ENCODE measurements around the gene AHCY.
"Not testable (repeated sequence)": the region's sequence is repeated elsewhere in the genome, so short reads cannot be mapped to it uniquely, and the experiment has no call there.

AHCY gene

DNA sequence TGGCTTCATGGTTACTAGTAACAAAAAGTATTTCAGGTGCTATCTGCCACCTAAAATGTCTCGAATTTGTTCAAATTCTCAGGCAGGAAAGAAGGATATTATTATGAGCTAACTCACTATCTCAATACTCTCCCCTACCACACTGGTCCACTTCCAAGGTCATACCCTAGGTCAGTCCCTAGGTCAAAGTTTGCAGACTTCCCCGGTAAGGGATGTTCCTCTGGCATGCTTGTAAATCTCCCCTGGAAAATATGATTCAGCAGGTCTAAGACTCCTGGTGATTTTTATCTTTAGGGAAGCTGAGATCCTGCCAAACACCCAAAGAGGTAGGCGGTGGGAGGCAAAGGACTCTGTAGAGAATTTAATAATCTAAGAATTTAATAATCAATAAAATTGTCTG, 6.7 kb downstream of the AHCY start:
- DNase-seq: no peak

DNA sequence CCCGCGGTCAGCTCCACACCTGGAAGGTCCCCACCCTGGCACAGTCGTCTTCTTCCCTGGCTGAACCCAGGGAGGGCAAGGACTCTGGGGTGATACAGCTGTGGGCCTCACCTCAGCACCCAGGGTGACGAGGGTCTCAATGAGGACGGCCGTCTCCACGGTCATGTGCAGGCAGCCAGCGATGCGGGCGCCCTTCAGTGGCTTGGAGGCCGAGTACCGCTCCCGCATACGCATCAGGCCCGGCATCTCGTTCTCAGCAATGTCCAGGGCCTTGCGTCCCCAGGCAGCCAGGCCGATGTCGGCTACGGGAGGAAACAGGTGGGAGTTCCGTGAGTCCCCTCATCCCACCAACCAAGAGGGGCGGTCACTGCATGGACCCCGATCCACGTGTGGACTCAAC, 7.9 kb downstream of the AHCY start:
- no peak for DNase-seq

DNA sequence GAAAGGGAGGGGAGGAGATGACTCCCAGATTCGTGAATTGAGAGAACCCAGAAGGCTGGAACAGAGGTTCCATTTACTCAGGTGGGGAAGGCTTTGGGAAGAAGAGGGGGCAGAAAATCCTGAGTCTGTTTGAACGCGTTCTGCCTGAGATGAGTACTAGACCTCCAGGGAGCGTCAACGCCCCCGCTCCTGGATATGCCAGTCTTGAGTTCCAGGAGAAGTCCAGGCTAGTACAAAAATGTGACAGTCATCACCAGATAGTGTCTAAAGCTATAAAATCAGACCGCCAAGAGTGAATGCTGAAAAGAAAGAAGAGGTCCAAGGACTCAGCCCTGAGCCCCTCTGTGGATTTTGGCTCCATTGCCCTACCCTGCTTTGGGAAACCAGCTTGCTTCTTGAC, 8.6 kb downstream of the AHCY start:
- DNase-seq: no peak

DNA sequence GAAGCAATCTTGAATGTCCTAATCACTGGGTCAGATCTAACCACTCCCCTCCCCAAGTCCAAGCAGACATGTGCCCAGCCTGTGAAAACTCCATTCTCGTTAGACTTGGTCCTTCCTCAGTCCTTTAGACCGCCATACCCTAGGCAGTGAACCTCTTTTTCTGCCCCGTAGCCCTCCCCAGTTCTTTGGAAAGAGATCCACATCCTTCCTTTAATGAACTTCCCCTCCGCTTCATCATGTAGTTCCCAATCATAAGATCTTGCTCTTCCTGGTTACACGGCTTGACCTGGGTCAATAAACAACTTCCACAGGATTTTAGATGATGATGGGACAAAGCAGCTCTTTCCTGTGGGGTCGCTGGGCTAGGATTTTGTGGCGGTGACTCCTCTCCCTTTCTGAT, 9.6 kb downstream of the AHCY start:
- no peak for DNase-seq

DNA sequence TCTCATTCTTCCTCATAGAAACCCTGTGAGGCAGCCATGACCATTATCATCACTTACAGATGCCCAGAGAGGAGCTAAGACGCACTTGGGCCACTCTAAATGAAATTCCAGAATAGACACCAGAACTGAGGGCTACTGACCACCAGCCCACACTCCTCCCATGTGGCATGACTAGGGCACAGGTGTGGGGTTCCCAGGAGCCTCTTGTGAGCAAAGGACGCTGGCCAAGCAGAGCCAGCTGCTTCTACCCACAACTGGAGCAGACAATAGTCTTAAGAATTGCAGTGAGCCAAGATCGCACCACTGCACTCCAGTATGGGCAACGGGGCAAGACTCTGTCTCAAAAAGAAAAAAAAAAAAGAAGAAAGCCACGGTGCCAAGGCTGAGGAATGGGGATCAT, 10.0 kb downstream of the AHCY start:
- no peak for DNase-seq

DNA sequence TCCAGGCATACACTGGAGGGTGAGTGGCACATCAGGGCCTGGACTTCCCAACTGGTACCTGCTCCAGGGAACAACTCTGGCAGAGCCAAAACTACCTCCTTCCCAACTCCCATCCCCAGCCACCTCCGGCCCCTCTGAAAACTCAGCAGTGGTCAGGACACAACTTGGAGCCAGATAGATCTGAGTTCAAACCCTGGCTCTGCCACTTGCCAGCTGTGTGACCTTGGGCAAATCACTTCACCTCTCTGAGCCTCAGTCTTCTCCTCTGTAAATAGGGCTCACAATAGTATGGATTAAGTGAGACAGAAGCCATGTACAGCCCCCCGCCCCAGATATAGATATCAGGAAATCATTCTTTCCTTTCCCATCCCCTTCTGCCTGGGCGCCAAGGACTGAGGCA, 10.7 kb downstream of the AHCY start:
- no peak for DNase-seq

DNA sequence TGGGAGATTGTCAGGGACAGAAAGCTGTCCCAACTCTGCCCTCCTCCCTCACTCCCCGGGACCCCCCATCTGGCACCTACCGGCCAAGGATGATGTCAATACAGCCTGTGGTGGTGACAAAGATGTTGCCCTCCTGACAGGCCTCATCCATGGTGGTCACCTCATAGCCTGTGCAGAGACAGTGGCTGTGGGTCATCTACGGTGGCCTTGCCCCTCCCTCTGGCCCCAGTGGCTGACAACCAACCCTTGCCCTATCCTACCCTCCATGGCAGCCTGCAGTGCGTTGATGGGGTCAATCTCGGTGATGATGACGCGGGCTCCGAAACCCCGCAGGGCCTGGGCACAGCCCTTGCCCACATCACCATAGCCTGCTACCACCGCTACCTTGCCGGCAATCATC, 12.7 kb downstream of the AHCY start:
- no peak for DNase-seq

DNA sequence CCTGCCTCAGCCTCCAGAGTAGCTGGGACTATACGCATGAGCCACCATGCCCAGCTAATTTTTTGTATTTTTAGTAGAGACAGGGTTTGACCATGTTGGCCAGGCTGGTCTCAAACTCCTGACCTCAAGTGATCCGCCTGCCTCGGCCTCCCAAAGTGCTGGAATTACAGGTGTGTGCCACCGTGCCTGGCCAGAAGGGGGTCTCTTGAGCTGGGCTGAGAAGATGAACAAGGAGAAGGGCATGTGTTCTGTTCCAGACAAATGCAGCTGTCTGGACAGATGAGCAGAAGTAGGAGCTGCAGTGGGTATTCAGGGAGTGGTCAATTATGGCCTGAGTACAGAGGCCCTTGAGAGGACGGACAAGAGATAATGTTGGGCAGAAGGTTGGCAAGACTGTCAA, 15.7 kb downstream of the AHCY start:
- not testable (repeated sequence) for DNase-seq

DNA sequence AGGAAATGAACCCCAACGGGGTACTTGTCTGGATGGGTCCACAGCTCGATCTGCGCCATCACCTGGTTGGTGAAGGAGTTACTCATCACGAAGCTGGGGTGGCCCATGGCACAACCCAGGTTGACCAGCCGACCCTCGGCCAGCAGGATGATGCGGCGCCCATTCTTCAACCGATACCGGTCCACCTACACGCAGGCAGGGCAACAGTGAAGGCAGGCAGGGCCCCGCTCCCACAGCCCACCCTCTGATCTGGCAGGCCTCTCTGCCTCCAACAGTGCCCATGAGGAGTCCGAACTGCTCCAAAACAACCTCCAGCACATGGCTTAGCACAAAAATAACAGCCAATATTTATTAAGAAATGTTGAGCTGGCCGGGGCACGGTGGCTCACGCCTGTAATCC, 17.7 kb downstream of the AHCY start:
- no peak for DNase-seq

DNA sequence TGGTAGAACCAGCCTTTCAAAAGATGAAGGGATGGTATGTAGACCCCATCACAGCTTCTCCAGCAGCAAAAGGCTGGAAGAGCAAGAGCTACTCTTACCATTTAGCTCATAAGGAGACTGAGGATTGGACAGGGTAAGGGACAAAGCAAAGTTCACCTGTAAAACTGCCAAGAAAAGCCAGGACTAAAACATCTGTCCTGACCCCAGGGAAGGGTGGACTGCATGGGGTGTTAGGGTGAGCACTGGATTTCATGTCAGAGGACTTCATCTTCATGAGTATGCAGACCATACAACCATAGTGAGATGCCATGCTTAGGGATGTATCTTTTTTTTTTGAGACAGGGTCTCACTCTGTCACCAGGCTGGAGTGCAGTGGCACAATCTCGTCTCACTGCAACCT, 19.3 kb downstream of the AHCY start:
- DNase-seq: no peak

DNA sequence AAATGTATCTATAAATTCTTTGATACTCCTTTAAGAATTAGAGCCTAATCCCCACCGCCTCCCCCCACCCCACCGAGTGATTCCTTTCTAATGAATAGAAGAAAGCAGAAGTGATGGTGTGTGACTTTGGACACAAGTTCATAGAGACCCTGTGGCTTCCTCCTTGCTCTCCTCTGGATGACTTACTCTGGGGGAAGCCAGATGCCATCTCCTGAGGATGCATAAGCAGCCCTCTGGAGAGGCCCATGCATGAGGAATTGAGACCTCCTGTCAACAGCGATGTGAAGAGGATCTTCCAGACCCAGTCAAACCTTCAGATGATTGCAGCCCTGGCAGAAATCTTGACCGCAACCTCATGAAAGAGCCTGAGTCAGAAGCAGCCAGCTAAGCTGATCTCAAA, 21.1 kb downstream of the AHCY start:
- DNase-seq: peak; percentile 51 to 54

DNA sequence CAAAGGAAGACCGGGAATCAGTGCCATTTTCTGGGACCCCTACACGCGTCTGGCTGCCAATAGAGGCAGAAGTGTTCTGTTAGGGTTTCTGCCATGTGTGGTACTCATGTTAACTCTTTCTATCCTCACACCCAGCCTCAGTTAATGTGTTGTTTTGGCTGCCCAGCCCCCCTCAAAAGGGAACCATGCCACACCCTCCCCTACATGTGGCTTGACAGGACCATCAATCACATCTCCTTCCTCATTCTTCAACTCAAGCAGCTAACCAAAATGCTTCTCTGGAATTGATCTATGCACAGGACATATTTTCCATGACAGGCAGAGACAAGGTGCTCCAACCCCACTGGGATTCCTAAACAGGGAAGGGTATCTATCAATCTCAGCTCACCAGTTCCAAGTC, 22.0 kb downstream of the AHCY start:
- no peak for DNase-seq

DNA sequence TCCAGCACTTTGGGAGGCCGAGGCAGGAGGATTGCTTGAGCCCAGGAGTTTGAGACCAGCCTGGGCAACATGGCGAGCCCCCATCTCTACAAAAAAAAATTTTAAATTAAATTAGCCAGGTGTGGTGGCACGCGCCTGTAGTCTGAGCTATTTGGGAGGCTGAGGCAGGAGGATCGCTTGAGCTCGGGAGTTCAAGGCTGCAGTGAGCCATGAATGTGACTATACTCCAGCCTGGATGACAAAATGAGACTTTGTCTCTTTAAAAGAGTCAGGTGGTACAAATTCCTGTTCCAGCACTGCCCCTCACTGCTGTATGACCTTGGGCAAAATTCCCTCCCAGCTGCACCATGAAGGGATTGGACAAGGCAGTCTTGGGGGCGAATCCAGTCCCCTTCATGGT, 28.5 kb downstream of the AHCY start:
- no peak for DNase-seq

DNA sequence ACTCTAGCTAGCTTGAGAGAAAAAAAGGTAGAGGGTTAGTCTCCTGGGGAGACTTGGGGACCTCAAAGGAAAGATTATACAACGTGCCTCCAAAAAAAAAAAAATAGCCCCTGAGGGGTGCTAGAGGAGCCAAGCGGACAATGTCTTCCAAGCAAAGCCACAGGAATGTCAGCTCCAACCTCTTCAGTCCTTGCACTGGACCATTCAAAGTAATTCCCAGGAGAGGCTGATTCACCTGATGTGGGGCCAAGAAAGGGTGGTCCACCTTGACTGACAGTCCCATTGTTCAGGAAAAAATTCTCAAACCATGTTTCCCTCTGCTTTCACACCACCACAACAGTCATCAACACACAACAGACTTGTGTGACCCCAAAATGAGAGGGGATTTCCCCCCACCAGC, 31.2 kb downstream of the AHCY start:
- no peak for DNase-seq

DNA sequence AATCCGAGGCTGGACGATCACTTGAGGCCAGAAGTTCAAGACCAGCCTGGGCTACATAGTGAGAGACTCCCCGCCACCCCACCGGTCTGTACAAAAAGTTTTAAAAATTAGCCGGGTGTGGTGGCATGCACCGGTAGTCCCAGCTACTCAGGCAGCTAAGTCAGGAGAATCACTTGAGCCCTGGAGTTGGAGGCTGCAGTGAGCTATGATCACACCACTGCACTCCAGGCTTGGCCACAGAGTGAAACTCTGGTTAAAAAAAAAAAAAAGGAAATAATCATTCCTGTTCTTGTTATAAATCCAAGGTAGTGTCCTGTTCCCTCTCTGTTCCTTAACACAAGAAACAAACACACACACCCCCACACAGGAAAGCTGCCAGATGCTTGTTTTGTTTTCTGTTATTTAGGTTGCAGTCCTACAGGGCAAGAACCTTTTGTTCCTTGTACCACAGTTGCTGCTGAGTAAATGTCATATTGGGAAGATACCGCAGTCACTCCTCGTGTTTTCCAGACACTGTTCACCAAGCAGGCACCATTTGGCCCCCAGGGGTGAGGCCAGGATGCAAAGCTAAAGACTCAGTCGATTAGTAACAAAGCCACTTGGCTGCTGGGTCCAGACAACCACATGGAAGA, 33.0 kb downstream of the AHCY start:
- DNase-seq: no peak

DNA sequence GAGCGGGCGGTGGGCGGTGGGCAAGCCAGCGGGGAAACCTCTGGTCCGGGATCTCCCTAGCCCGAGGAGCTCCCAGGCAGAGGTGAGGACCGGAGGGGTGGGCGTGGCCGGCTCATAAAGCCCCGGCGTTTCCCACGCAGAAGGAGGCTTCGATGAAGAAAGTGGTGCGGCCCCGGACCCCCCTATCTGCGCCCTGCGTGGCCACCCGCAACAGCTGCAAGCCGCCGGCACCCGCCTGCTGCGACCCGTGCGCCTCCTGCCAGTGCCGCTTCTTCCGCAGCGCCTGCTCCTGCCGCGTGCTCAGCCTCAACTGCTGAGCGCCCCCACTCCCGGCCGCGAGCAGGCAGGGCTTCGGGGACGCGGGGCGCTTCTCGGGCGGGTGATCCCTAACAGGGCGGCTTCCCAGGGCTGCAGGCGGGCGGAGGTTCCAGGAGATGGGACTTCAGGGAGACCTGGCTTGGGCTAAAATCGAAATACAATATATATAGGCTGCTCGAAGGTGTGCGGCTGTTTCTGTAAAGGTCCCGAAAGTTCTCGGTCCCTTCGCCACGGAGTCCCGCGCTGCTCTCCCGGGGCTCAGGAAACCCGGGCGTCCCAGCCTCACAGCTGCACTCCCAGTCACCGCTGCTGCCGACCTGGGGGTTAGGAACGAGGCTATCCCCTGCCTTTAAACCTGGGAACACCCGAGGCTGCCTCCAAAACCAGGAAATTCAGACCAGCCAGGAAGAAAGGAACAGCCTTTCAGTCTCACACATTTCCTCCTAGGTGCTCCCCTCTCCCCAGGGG, 34.1 kb downstream of the AHCY start:
- no peak for DNase-seq

DNA sequence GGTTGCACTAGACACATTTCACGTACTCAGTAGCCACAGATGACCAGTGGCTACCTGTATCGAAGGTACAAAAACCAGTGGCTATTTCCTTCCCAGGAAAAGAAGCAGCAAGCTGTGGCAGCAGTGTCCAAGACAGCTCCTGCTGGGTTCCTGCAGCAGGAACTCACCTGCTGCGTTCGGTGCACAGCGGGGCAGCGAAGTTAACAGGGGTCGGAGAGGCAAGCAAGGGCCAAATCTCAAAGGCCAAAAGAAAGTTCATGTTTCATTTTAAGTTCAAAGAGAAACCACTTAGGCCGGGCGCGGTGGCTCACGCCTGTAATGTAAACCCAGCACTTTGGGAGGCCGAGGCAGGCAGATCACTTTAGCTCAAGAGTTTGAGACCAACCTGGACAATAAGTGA, 35.0 kb downstream of the AHCY start:
- DNase-seq: no peak

DNA sequence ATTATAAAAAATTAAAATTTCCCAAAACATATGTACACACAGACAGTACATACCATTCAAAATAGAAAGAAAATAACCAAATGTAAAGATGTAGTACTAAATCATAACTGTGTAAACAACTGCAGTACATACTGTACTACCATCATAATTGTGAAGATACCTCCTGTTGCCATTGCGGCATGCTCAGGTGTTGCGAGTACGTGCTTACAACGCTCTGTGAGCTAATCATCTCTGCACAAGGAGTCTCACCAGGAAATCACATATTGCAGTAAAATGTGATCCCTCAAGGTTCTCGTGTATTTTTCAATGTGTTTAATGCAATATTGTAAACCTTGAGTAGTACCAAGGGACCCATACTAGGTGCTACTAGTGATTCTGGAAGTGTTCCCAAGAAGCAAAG, 39.0 kb downstream of the AHCY start:
- DNase-seq: no peak

DNA sequence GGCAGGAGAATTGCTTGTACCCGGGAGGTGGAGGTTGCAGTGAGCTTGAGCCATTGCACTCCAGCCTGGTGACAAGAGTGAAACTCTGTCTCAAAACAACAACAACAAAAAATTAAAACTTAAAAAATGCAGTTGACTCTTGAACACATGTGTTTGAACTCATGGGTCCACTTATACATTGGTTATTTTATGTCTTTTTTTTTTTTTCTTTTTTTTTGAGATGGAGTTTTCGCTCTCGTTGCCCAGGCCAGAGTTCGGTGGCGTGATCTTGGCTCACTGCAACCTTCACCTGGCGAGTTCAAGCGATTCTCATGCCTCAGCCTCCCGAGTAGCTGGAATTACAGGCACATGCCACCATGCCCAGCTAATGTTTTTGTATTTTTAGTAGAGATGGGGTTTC, 39.7 kb downstream of the AHCY start:
- DNase-seq: not testable (repeated sequence)

DNA sequence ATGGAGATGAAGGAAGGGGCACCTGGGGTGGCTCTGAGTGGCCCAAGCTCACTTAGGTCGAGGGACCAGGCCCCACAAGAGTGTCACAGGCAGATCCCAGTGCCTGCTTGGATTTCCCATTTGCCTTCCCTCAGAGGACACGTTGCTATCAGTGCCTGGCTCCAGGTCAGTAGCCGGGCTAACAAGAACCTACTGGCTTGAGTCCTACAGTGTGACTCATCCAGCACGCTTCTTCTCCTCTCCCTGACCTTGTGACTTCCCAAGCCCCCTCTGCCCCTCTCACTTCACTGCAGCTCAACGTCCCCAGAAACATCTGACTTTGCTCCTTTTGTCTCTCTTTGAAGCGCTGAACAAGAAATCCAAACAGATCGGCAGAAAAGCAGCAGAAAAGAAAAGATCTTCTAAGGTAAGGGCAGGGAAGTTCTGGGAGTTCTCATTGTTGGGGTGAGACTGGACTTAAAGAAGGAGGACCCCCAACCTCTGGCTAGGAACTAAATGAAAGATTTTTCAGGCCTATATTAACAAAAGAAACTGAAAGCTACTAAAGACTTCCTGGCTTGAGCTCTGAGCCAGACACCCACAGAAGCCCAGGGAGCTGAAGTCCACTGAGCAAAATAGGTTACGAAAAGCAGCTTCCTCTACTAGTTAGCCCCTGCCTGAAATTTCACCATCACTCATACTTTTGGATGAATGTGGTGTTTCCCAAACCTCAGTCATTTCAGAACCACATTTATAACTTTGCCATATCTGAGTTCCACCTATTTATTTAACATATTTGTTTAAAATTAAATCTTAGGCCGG, 40.5 kb downstream of the AHCY start:
- DNase-seq: no peak

DNA sequence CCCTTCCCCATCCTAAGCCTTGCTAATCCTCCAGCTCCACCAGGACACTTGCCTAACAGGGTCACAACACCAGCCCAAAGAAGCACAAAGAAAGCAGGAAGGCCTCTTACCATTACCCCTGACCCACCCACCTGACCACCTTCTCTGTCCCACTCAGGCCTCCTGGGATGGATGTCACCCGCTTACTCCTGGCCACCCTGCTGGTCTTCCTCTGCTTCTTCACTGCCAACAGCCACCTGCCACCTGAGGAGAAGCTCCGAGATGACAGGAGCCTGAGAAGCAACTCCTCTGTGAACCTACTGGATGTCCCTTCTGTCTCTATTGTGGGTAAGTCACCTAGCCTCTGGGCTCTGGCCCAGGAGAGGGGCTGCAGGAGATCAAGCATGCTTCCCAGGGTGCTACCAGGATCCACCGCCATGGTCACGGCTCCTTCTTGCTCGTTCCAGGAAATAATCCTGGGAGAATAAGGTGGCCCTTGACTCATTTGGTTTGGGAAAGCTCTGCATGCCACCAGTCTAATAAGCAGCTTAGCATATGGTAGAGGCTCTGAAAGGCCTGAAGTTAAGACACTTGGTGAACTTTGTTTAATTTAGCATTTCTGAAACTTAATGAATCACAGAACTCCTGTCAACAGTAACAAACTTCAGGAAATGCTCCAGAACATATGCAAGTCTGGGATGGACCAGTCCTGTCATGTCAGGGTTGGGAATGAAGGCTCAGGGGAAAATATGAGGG, 42.8 kb downstream of the AHCY start:
- DNase-seq: no peak

DNA sequence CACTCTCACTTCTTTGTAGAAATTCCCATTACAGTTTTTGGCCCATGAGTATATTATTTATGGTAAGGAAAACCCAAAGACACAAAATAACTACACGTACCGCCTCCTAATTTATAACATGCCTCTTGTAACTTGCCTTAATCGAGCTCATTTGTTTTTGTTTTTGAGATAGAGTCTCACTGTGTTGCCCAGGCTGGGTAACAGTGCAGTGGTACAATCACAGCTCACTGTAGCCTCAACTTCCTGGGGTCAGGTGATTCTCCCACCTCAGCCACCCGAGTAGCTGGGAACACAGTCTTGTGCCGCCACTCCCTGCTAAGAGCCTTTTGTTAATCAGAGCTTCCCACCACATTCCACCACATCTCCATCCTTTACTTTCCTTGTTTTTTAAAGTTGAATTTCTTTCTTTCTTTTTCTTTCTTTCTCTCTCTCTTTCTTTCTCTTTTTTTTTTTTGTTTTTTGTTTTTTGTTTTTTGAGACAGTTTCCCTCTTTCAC, 46.5 kb downstream of the AHCY start:
- no peak for DNase-seq

DNA sequence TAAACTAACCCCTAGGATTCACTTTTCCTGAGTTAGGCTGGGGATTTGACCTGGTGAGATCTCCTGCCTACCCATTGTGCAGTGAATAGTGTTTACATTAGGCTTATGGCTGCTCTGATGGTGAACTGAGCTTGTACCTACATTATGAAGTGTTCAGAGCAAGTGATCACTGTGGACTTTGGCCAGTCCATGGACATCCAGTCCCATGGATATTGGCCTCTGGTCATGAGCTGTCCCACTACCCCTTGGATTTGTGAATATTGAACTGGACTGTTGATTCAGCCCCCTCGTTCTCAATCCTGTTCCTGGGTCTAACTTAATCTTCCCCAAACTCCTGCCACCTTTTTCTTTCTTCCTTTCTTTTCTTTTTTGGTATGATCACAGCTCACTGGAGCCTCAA, 48.2 kb downstream of the AHCY start:
- DNase-seq: no peak
